HG03097 (cell line): ENCODE results near the gene DEFB129.
"Not testable (repeated sequence)": the region's sequence is repeated elsewhere in the genome, so short reads cannot be mapped to it uniquely, and the experiment has no call there.

ENCODE experiments used
- ATAC-seq: cut with Tn5 transposase; IDR thresholded peaks from one replicate; pipeline ENCODE4 v1.9.1; 2021; ENCODE audit not compliant: unreplicated experiment, low FRiP score

DEFB129 gene

DNA sequence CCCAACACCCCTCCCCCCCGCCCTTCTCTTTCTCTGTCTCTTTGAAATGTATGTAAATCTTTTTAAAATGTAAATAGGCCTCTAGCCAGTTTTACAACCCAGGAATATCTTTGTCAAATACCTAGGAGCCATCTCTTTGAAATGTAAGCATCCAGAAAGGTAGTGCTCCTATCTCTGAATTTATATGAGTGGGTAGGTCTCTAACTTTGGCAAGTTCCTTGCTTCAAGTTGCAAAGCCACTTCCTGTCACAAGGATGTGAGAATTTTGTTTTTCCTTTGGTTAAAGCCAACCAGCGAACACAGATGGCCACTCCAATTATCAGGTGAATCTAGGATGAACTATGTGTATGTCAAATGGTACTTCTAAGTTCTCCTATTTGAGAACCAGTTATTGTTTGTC lies 24.3 kb downstream of the DEFB129 start:
- ATAC-seq = no peak

- no peak for ATAC-seq
Measured at GRCh38 chr20:252801-253200, 25.7 kb downstream of the DEFB129 start.

GRCh38 chr20:253447-253846 lies 26.4 kb downstream of the DEFB129 start:
- not testable (repeated sequence) for ATAC-seq

DNA sequence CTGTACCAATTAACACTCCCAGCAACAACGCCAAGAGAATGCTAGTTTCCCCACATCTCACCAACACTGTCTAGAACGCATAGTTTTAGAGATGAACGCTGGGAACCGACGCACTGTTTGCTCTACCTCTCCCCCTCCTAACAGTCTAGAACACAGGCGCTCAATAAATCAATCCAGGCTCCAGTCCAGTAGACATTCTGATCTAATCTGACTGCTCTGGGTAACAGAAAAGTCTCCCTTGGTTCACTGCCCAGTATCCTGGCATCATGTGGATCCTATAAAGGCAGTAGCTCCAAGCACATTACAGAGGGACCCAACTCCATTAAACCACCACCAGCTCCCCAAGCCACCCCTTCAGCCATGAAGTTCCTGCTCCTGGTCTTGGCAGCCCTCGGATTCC lies 30.4 kb downstream of the DEFB129 start, which contains the start of gene DEFB132:
TSS of gene DEFB132 (plus strand) at position 306 of the 400 bp plus-strand sequence. CDS start at position 361, 55 bp downstream.
- no peak for ATAC-seq

GRCh38 chr20:258269-258858 lies 31.3 kb downstream of the DEFB129 start:
- no peak for ATAC-seq

DNA sequence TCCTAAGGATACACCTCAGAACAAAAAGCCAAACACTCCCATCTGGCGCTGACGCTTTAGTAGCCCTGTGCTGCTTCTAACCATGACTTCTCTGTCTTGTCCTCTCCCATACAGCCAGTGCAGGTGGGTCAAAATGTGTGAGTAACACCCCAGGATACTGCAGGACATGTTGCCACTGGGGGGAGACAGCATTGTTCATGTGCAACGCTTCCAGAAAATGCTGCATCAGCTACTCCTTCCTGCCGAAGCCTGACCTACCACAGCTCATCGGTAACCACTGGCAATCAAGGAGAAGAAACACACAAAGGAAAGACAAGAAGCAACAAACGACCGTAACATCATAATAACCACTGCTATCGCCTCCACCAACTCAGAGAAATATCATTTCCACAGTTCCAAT lies 31.9 kb downstream of the DEFB129 start:
- no peak for ATAC-seq

- no peak for ATAC-seq
Measured at GRCh38 chr20:259981-260380, 32.9 kb downstream of the DEFB129 start.

- ATAC-seq = no peak
Measured at GRCh38 chr20:263701-264100, 36.6 kb downstream of the DEFB129 start.

- peak; percentile 76 for ATAC-seq
Measured at GRCh38 chr20:266596-267562, 39.8 kb downstream of the DEFB129 start.

GRCh38 chr20:270517-270916 lies 43.5 kb downstream of the DEFB129 start:
- no peak for ATAC-seq

- no peak for ATAC-seq
Measured at GRCh38 chr20:271069-271468, 44.0 kb downstream of the DEFB129 start.

DNA sequence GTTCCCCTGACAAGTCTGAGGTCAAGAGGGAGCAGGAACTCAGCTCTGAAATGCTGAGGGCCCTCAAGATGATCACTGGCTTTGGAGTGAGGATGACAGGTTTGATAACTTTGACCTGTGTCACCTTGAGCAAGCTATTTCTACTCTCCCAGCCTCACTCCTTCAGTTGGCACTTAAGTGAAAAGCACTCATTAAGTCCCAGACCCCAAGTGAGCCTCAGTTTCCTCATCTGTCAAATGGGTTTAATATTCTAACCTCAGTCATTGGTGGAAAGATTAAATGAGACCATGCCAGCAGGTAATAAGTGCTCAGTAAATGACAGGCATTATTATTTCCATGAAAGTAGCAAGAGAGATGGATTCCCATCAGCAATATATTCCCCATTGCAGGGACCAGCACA lies 44.5 kb downstream of the DEFB129 start:
- no peak for ATAC-seq

DNA sequence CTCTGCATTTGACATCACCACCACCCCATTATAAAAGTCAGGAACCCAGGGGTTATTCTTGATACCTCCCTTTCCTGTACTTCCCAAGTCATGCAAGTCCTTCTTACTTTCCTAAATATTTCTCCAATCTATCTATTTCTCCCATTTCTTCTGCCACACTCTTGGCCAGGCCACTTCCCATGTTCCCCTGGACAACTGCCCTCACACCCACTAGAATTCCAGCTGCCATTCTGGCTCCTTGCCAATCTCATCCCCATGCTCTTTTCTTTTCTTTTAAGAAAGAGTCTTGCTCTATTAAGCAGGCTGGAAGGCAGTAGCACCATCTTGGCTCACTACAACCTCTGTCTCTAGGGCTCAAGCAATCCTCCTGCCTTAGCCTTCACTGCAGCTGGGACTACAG lies 45.7 kb downstream of the DEFB129 start:
- ATAC-seq = no peak

- no peak for ATAC-seq
Measured at GRCh38 chr20:273884-274283, 46.8 kb downstream of the DEFB129 start.

GRCh38 chr20:275791-276190 lies 48.7 kb downstream of the DEFB129 start:
- ATAC-seq = no peak

- no peak for ATAC-seq
Measured at GRCh38 chr20:276620-277495, 49.8 kb downstream of the DEFB129 start.

DNA sequence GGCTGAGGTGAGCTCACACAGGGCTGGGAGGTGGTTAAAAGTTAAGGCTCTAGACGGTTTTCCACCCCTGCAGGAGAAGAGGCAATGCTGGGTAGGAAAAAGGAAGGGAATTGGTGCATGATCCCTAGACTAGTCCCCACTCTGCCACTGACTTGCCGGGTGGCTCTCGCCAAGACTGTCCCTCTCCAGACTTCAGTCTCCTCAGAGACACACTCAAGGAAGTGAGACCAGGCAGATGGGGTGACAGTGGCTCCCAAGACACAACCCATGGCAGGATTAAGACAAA lies 50.4 kb downstream of the DEFB129 start:
- ATAC-seq = no peak

DNA sequence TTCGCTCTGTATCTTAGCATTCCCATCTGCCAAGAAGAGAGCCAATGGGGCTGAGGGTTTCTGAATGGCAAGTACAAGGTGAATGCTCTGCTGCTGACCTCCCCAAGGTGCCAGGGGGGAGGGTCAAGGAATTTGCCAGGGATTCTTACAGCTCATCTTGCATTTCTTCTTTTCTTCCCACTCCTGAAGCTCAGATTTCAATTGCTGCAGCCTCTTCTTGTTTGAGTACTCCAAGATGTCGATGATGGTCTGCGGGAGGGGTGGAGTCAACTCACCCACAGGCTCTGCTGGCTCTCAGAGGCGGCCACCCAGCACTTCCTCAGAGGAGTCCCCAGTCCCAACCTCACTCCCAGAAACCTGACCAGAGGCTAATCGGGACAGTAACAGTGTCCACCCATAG lies 51.1 kb downstream of the DEFB129 start:
- ATAC-seq = no peak

DNA sequence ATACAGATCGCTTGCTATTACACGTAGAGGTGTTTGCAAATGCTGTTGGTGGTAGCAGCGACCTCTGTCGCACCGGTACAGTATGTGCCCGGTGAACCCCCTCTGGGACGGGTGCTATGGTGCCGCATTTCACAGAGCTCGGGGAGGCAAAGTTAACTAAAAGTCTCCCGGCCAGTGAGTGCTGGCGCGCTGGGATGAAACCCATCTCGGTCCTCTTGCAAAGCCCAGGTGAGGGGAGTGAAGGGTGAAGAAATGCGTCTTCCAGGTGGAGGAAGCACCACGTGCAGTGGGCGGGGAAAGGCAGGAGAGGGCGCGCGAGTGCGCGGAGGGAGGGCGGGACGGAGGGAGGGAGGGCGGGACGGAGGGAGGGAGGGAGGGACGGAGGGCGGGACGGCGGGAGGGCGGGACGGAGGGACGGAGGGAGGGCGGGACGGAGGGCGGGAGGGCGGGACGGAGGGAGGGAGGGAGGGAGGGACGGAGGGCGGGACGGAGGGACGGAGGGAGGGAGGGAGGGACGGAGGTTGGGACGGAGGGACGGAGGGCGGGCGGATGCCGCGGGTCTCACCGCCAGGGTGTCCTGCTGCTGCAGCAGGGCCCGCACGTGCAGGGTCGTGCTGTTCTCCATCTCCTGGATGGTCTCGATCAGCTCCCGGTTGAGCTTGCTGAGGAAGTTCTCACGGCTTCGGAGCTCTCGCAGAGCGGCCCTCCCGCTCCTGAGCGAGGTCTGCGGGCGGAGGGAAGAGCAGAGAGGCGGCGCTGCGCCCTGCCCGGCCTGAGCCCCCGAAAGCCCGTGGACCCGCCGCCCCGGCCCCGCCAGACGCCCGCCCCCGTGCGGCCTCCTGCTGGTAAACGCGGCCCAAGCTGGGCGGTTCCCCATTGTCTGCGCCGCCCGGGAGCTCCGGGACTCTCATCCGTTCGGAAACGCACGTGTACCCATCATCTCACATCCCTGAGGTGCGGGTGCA lies 51.8 kb downstream of the DEFB129 start:
- ATAC-seq = no peak
